ENCODE data around the gene MAN1C1. TPM values are rescaled to one million over a fixed set of nuclear protein-coding genes. Genes with fewer than 3 reads are reported as not detected.

MAN1C1 gene
- polyA plus RNA-seq, 1 donor from 2014 or later: 1.3 TPM

- Histone ChIP-seq H3K27ac (ENCODE audit: low read length) (no peak overlapping the region), H3K9me2 (ENCODE audit: insufficient read depth, low read length) (no peaks in the 10 kb centered on the region), H3K9ac (ENCODE audit: low read length) (no peak overlapping the region), H3K9me3 (ENCODE audit: low read length) (no peaks in the 10 kb centered on the region), H3K36me3 (ENCODE audit: insufficient read depth, low read length) (no peaks in the 10 kb centered on the region), H2AFZ (ENCODE audit: low read depth, low read length) (no peak overlapping the region), H4K20me1 (ENCODE audit: insufficient read depth) (no peaks in the 10 kb centered on the region), H3F3A (ENCODE audit: insufficient read depth, low read length, poor library complexity, severe bottlenecking) (no peaks in the 10 kb centered on the region), H3K27me3 (ENCODE audit: insufficient read depth, low read depth, low read length) (no peaks in the 10 kb centered on the region), H3K4me2 (ENCODE audit: low read length) (no peak overlapping the region), H3K79me2 (replicated peaks; ENCODE audit: insufficient read depth, low read length) (no peaks in the 10 kb centered on the region), H3K4me3 (ENCODE audit: low read length) (no peak overlapping the region)
- TF ChIP-seq RAD21 (conservative IDR thresholded peaks at IDR 0.05) (no peak), TAF1 (IDR thresholded peaks at IDR 0.05; ENCODE audit: low read depth) (no peak), SMC3 (conservative IDR thresholded peaks at IDR 0.05; ENCODE audit: poor library complexity) (no peak), REST (IDR thresholded peaks at IDR 0.05; ENCODE audit: borderline replicate concordance) (no peak), POLR2AphosphoS5 (IDR thresholded peaks at IDR 0.05) (no peak), MXI1 (conservative IDR thresholded peaks at IDR 0.05; ENCODE audit: poor library complexity, severe bottlenecking) (no peak), EZH2 (IDR thresholded peaks at IDR 0.05; ENCODE audit: borderline replicate concordance, insufficient read depth, low read length, poor library complexity, severe bottlenecking) (no peak), EP300 (conservative IDR thresholded peaks at IDR 0.05; ENCODE audit: poor library complexity, severe bottlenecking) (no peak), CTCF (IDR thresholded peaks at IDR 0.05; ENCODE audit: poor library complexity, severe bottlenecking) (no peak)
These were observed 35.5 kb downstream of the MAN1C1 start for GRCh38 chr1:25651824-25652741.

GRCh38 chr1:25653558-25653957, 37.0 kb downstream of the MAN1C1 start:
- Histone ChIP-seq H3K9ac (ENCODE audit: low read length) (no peak overlapping the region), H4K20me1 (ENCODE audit: insufficient read depth) (no peaks in the 10 kb centered on the region), H3F3A (ENCODE audit: insufficient read depth, low read length, poor library complexity, severe bottlenecking) (no peaks in the 10 kb centered on the region), H3K9me3 (ENCODE audit: low read length) (no peaks in the 10 kb centered on the region), H2AFZ (ENCODE audit: low read depth, low read length) (no peak overlapping the region), H3K27me3 (ENCODE audit: insufficient read depth, low read depth, low read length) (no peaks in the 10 kb centered on the region), H3K36me3 (ENCODE audit: insufficient read depth, low read length) (no peaks in the 10 kb centered on the region), H3K27ac (ENCODE audit: low read length) (no peak overlapping the region), H3K4me2 (ENCODE audit: low read length) (no peak overlapping the region), H3K79me2 (replicated peaks; ENCODE audit: insufficient read depth, low read length) (no peaks in the 10 kb centered on the region), H3K9me2 (ENCODE audit: insufficient read depth, low read length) (no peaks in the 10 kb centered on the region), H3K4me3 (ENCODE audit: low read length) (no peak overlapping the region)
- TF ChIP-seq POLR2AphosphoS5 (IDR thresholded peaks at IDR 0.05) (no peak), EZH2 (IDR thresholded peaks at IDR 0.05; ENCODE audit: borderline replicate concordance, insufficient read depth, low read length, poor library complexity, severe bottlenecking) (no peak), RAD21 (conservative IDR thresholded peaks at IDR 0.05) (no peak), MXI1 (conservative IDR thresholded peaks at IDR 0.05; ENCODE audit: poor library complexity, severe bottlenecking) (no peak), REST (IDR thresholded peaks at IDR 0.05; ENCODE audit: borderline replicate concordance) (no peak), EP300 (conservative IDR thresholded peaks at IDR 0.05; ENCODE audit: poor library complexity, severe bottlenecking) (no peak), CTCF (IDR thresholded peaks at IDR 0.05; ENCODE audit: poor library complexity, severe bottlenecking) (no peak), TAF1 (IDR thresholded peaks at IDR 0.05; ENCODE audit: low read depth) (no peak), SMC3 (conservative IDR thresholded peaks at IDR 0.05; ENCODE audit: poor library complexity) (no peak)
